Caki2 (cell line): ENCODE results near the gene CTSF. TPM values are rescaled to one million over a fixed set of nuclear protein-coding genes. Genes with fewer than 3 reads are reported as not detected.
A peak's percentile ranks its signal among the peaks of the same experiment; 100 is the strongest.
"Not testable (repeated sequence)": the region's sequence is repeated elsewhere in the genome, so short reads cannot be mapped to it uniquely, and the experiment has no call there.

Experiments
- DNase-seq: peaks from one replicate; pipeline ENCODE4 v3.0.0-alpha.2; 2015; ENCODE audit warnings: low read depth
- in situ Hi-C: cut with HindIII; loops from 2 replicates; pipeline ENCODE4 v1.10.0; 2016; ENCODE audit warnings: low sequenced_read_pairs, low pct_unique_long_range_greater_than_20kb, mixed read lengths
- total RNA-seq: library from RNA; depleted of rRNA; stranded (reverse); fragments of >200 nt; shearing (Covaris generic); gene quantifications from 2 replicates; pipeline ENCODE4 v1.2.3, GENCODE V29; 2014; ENCODE audit warnings: low replicate concordance

CTSF gene
- total RNA-seq, 1 experiment from 2014 or later = not detected

- in situ Hi-C loops = no loop called here
- peak; percentile 90 for DNase-seq
Observed at GRCh38 chr11:66545701-66546367, 22.6 kb downstream of the CTSF start, which contains the start of gene ZDHHC24. Gene ZDHHC24, minus strand, starts transcription at chr11:66546048. Its CDS starts 45 bp downstream, at chr11:66546003.

DNA sequence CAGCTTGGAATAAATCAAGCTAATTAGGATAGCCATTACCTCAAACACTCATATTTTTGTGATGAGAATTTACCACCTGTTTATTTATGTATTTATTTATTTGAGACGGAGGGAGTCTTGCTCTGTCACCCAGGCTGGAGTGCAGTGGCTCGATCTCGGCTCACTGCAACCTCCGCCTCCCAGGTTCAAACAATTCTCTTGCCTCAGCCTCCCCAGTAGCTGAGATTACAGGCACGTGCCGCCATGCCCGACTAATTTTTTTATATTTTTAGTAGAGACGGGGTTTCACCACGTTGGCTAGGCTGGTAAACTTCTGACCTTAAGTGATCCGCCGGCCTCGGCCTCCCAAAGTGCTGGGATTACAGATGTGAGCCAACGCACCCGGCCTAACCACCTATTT, 23.5 kb downstream of the CTSF start:
- in situ Hi-C loops, DNase-seq: not testable (repeated sequence)

DNA sequence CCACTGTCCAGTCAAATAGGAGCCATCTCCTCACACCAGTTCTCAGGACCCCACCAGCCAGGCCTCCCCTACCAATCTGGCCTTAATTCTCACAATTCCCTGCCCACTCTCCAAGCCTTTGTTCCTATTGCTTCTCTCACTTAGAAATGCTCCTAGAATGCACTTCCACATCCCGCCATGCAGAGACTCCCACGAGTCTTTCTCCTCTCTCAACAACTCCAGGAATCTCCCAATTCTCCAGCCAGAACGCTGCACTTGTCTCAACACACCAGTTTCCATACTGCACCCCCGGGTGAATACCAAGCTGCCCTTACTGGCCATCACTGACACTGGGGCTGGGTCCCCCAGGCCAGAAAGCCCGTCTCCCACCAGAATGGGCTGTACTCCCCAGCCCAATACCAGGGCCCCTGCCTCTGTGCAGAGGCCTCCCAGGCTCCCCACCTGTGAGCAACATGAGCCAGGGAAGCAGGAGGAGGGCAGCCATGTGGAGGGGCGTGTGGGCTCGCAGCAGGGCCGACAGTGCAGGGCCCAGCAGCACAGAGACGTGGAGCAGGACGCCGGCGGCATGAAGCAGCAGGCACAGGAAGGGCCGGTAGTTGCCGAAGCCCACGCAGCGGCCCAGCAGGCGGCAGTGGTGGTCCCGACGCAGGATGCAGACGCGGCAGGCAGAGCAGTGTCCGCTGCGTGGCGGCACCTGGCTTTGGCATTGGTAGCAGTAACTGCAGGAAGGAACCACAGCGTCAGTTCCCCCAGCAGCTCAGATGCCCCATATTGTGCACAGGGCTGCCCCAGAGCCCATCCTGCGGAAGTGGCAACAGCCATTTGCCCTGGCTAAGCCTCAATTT, 24.9 kb downstream of the CTSF start:
- in situ Hi-C loops = no loop called here
- no peak for DNase-seq

DNA sequence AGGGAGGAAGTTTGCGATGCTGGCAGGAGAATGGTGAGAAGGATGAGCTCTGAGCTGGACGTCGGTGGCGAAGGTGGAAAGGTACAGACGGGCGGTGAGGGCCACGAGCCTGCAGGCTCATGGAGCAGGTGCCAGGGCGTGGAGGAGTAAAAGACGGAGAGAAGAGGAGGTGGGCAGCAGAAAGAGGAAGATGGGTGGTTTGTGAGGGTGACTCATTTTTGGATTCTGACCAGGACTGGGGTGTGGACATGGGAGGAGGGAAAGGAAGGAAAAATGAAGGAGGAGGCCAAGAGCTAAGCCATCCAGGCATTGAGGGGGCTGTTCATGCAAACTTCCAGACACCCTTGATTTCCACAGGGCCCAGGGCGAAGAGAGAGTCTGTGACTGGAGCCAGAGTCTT, 26.0 kb downstream of the CTSF start:
- in situ Hi-C loops = no loop called here
- DNase-seq = no peak

GRCh38 chr11:66541892-66542291, 26.5 kb downstream of the CTSF start:
- DNase-seq = no peak
- in situ Hi-C loops = no loop called here

DNA sequence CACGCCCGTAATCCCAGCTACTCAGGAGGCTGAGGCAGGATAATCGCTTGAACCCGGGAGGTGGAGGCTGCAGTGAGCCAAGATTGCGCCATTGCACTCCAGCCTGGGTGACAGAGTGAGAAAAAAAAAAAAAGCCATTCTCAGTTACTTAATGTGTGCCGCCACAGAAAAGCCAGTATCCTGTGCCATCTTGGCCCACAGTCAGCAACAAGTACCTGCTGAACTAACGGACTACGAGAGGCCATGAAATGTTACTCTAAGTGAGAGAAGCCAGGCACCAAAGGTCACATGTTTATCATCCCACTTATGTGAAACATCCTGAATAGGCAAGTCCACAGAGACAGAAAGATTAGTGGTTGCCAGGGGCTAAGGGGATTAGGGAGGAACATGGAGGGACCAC, 27.8 kb downstream of the CTSF start:
- DNase-seq, in situ Hi-C loops: not testable (repeated sequence)

DNA sequence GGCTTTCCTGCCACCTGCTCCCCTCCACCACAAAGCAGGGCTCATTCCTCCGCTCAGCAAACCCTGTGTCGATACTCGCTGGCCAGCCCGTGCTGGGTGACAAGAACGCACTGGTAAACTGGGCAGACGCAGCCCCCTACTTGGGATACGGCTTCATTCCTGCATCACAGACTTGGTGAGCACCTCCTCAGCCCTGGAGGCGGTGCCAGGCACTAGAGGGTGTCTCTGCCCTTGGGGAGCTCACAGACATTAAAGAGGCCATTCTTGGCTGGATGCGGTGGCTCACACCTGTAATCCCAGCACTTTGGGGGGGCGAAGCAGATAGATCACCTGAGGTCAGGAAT, 28.6 kb downstream of the CTSF start:
- in situ Hi-C loops = no loop called here
- no peak for DNase-seq

DNA sequence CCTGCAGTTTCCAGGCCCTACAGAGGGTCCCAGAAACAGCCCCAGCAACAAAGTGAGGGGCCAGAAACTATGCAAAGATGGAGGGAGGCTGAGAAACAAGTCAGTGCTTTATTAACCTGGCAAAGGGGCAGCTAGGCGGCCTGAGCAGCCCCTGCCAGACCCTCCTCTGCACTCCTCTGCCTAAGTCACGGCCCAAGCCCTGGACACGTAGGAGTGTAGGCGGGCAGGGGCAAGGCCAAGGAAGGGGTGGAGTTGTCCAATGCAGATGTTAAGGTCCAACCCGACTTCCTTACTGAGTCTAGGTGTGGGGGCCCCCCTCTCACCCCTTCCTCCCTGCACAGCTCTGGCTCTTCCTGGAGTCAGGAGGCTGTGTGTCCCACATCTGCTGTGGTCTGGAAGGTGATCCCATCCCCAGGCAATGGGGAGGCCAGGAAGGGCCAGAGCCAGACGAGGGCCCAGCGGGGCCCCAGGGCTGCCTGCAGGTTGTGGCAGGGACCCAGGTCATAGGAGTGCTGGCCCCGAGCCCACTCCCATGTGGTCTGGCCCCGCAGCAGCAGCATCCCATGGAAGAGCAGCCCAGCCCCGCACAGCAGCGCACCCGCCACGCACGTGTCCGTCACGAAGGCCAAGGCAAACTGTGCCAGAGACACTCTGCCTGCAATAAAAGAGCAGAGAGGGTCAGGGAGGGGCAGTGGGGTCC, 29.1 kb downstream of the CTSF start:
- in situ Hi-C loops = no loop called here

DNA sequence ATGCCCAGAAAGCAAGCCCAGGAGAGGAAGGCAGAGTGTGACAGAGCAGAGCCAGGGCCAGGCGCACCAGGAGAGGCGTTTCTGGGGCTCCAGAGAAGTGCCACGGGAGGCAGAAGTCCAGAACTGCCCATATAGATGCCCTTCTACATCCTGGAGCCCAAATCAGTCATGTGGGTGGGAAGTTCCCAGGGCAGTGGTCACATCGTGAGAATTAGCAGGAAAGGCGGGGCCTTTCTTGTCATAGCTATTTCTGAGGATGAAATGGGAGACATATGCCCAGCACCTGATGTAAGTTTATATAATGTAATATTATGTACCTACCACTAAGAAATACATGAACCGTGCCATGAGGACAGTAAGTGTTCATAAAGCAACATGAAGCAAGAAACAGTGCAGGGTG, 35.6 kb downstream of the CTSF start:
- in situ Hi-C loops = no loop called here
- DNase-seq = no peak

More for the DNA sequence above, 29.1 kb downstream of the CTSF start:
- no peak for DNase-seq

- DNase-seq = no peak
- in situ Hi-C loops = no loop called here
Observed at GRCh38 chr11:66531841-66532240, 36.6 kb downstream of the CTSF start.

DNA sequence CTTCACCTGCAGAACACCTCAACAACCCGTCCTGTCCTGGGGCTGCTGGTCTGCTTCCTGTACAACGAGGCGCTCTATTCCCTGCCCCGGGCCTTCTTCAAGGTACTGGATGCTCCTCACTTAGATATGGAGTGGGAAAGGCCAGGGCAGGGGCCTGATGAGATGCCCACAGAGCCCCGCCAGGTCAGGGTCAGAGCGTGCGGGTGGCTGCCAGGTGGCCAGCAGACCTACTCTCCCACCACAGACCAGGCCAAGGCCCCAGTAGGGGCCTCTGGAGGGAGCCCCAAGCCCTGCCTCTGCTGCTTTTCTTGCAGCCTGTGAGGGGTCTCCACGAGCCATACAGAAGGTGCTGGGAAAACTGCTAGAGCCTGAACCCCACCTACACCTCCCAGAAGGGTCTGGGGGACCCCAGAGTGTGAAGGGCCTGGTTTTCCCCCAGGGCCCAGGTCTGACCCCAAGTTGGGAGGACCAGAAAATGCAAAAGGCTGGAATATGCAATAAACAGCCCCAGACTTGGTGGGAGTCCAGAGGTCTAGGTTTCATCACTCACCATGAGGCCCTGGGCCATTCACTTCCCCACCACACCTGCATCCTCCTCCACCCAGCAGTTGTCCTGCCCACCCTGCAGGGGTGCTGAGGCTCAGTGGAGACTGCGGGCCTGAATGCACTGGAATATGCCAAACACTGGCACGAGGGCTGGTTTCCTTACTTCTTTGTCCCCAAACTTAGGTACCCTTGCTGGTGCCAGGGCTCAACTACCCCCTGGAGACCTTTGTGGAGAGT, 37.3 kb downstream of the CTSF start:
- in situ Hi-C loops = no loop called here
- no peak for DNase-seq

DNA sequence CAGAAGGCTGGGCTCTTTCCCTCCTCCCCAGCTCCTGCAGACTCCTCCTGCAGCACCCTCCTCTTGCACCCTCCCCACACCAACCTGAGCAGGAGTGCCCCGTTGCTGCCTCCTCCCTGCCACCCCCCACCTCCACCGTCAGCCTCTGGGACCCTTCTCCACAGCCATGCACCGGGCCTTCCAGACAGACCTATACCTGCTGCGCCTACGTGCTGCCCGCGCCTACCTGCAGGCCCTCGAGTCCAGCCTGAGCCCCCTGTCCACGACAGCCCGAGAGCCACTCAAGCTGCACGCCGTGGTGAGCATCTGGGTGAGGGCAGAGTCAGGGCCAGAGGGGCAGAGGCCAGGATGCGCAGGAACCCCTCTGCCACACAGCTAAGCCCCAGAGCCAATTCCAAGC, 38.8 kb downstream of the CTSF start:
- DNase-seq = no peak
- in situ Hi-C loops = no loop called here

DNA sequence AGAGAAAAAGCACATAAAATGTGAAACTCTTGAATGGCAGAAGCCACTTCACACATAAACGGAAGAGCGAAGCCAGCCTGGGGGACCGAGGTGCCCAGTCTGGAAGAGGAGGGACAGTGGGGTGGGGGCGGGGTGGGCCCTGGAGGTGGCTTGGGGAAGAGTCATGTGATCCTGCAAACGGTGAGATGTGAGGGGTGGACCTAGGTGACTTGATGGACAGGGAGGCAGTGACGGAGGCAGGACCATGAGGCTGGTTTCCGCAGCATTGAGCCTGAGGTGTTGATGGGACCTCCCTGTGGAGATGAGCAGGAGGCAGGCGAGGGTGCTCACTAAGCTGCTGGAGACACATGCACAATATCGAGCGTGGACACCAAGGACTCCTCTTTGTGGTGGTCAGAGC, 39.3 kb downstream of the CTSF start:
- DNase-seq = no peak
- in situ Hi-C loops = no loop called here

DNA sequence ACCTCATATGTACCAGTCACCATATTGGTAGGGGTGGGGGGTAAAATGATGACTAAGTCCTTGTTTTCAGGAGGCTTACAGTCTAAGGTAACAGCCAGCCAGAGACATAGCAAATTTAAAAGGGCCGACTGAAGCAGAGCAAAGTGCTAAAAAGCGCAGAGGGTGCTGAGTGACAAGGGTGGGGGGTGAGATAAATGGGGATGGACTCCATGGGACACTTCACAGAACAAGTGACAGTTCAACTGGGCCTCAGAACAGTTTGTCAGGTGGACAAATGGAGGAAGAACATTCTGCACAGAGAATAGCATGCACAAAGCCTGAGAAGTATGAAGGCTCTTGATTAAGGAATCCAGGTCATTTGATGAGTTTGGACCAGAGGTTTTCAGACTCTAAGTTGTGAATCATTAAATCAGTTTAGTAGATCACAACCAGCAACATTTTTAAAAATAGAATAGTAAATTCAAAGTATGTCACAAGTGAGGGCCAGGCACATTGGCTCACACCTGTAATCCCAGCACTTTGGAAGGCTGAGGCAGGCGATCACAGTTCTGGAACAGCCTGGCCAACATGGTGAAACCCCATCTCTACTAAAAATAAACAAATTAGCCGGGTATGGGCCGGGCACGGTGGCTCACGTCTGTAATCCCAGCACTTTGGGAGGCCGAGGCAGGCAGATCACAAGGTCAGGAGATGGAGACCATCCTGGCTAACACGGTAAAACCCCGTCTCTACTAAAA, 43.9 kb downstream of the CTSF start:
- in situ Hi-C loops = no loop called here
- DNase-seq = no peak

DNA sequence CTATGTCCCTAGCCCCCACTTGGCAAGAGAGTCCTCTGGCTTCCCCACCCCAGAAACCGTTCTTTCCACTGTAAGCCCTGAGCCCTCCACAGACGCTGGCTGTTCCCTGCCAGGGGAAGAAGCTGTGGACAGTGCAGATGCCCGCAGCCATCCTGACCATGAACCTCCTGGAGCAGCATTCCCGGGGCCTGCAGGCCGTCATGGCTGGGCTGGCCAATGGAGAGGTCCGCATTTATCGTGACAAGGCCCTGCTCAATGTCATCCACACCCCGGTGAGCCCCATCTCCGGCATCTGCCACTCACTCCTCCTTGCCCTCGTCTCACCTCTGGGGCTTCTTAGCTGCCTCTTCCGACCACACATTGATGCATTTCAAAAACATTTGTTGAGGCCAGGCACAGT, 44.8 kb downstream of the CTSF start:
- no peak for DNase-seq

More for the DNA sequence above, 44.8 kb downstream of the CTSF start:
- in situ Hi-C loops = no loop called here
